HG02981 (cell line): ENCODE measurements around the gene SLC16A7.
A peak's percentile ranks its signal among the peaks of the same experiment; 100 is the strongest.
"Not testable (repeated sequence)": the region's sequence is repeated elsewhere in the genome, so short reads cannot be mapped to it uniquely, and the experiment has no call there.

Experiments used
- ATAC-seq: cut with Tn5 transposase; IDR thresholded peaks from one replicate; pipeline ENCODE4 v1.9.1; 2021; ENCODE audit warnings: mild to moderate bottlenecking, moderate library complexity; ENCODE audit not compliant: unreplicated experiment

SLC16A7 gene

DNA sequence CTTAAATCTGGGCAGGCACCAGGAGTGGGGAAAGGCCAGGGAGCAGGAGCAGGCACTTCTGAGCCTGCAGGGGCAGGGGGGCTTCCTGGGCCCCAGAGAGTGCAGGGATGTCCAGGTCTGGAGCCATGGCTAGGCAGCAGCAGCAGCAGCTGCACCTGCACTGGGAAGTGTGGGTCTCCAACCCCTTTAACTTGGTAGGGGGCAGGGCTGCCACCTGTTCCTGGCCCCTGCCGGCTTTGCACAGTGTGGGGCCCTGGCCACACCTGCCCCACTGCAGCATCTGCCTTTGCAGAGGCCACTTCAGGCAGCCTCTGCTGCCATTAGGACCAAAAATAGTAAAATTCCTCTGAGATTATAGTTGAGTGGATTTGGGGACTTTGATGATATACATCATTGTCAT is 138.5 kb downstream of the SLC16A7 start:
- ATAC-seq = no peak

DNA sequence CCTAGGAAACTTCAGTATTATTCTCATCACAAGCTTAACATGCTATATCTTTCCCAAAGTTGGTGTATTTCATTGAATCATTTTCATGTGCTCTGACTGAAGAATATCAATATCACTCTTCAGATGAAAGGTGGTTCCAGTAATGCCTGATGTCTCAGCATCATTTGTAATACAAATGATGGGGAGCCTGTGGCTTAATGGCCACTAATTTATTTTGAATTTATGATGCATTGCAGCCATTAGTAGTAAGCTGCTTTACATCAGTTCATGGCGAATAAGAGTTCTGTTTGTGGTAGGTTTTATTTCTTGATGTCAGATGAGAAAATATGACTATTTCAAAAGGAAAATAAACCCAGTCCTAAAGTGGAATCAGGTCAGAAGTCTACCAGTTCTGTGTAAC is 139.4 kb downstream of the SLC16A7 start:
- ATAC-seq = no peak

DNA sequence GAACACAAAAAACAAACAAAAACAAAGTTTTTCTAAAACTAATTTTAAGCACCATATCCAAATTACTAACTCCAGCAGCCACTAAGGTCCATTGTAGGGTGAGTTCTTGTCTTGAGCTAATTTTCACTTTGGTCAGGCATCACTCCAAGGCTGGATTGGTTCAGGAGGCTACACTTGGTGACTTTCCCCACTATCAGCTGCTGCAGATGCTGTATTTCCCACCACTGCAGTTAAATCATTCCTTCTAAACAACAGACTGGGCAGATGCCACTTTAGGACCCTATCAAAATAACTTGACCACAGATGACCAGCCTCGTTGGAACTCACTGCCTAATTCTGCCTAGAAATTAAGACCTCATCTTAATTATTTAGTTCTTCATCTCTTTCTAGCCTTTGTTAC is 140.5 kb downstream of the SLC16A7 start:
- no peak for ATAC-seq

DNA sequence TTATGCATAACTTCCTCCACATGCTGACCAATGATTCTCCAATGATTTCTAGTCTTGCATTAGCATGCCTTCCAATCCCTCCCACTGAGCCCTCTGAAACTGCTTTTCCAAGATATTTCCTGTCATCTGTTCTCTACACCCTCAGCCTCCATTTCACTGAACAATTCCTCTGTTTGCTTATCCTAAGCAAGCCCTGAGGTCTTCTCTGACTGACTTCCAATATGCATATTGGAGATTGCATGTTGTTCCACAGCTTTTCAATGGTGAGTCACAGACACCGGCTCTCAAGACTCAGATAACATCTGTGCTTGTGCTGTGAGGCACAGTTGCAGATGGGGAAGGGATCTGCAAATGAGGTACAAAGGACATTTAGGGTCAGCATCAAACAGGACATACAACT is 141.0 kb downstream of the SLC16A7 start:
- ATAC-seq = no peak

DNA sequence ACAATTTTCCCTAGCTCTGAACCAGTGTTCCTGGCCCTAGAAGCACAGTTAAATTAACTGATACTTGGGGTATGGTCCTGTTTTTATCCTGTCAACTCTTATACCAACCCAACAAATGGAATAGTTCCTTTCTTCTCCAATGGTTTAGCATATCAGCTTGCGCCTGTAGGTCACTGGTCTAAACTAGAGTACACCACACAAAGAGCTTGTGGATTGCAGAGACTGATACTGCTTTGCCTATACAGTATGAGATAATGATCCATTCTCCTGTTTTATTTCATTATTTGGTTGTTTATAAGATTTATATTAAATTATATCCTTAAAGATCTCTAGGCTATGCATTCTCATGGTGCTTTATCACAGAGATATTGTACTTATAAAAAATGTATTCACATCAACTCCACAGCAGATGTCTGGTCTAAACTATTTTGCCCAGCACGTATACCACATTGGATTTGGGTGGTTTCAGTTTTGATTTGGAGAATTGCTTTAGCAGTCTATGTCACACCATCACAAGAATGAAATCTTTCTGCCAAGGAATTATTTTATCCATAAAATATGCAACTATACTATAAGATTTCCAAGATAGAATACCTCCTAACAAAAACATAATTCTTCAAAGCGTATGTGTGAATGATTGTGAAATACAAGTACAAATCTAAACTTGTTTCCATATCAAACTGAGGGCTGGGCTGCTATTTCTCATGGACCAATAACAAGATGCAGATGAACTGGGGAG is 142.1 kb downstream of the SLC16A7 start:
- no peak for ATAC-seq

DNA sequence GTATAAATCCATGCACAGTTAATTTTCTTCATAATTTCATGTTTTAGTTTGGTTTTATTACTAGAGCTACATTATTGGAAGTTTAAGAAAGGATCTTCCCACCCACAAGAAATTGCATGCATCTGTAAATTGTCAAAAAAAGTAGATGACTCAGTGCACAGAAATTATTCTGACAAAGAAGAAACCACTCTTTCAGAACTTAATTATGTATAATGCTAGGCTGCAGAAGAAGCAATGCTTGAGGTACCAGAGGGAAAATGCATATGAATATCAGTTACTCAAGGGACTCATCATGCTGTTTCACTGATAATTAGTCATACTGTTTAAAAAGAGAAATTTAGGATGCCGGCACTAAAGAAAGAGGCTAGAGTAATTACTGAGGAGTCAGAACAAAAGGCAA is 147.0 kb downstream of the SLC16A7 start:
- no peak for ATAC-seq

DNA sequence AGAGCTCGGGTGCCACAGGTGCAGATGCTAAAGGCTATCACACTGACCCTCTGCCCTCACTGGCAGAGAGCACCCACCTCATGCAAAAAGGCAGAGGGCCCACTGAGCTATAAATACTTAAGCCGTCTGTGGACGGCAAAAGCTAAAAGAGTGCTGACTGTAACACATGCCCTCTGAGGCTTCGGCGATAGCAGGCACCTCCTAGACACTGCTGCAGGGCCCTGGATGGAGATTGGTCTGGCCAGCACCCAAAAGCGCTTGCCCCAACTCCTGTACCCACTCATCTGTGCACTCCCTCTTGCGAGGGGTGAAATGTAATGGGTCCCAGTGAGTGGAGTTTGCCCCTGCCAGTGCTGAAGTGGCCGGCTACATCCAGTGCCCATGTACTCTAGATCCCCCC is 148.7 kb downstream of the SLC16A7 start:
- ATAC-seq = no peak

DNA sequence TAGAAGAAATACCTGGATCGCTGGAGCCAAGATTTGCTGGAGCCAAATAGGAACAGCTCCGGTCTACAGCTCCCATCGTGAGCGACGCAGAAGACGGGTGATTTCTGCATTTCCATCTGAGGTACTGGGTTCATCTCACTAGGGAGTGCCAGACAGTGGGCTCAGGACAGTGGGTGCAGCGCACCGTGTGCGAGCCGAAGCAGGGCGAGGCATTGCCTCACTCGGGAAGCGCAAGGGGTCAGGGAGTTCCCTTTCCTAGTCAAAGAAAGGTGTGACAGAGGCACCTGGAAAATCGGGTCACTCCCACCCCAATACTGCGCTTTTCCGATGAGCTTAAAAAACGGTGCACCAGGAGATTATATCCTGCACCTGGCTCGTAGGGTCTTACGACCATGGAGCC is 155.3 kb downstream of the SLC16A7 start:
- not testable (repeated sequence) for ATAC-seq

DNA sequence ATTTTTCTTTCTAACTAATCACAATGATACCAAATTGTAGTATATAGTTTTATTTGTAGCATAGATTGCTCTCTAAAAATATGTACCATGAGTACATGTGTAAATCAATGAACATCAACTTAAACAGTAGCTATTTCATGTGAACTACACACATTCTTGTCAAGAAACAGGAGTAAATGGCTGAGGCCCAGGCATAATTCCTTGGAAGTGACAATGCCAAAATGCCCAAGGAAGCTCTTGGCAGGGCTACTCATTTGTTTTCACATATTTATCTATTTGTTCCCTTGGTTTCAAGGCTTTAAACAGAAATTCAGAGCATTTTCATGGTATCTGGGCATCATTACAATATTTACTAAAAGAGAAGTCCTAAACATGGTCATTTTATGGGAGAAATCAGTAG is 165.7 kb downstream of the SLC16A7 start:
- no peak for ATAC-seq

DNA sequence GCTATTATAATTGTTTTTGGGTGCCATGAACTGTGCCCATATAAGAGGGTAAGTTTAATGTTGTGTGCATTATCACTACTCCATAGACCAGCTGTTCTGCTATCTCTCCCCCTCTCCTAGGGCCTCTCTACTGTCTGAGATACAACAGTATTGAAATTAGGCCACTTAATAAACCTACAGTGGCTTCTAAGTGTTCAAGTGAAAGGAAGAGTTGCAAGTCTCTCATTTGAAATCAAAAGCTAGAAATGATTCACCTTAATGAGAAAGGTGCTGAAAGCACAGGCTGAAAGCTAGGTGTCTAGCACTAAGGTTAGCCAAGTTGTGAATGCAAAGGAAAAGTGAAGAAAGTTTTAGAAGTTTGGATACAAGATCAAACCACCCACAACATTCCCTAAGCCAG is 168.0 kb downstream of the SLC16A7 start:
- peak; percentile 61 for ATAC-seq

DNA sequence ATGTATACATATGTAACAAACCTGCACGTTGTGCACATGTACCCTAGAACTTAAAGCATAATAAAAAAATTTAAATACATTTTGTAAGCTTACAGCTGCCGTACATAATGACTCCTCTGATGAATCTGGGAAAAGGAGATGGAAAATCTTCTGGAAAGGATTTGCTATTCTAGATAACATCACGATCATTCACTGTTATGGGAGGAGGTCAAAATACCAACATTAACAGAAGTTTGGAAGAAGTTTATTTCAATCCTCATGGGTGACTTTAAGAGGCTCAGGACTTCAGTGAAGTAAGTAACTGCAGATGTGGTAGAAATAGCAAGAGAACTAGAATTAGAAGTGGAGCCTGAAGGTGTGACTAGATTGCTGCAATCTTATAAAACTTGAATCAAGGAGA is 172.2 kb downstream of the SLC16A7 start:
- no peak for ATAC-seq

DNA sequence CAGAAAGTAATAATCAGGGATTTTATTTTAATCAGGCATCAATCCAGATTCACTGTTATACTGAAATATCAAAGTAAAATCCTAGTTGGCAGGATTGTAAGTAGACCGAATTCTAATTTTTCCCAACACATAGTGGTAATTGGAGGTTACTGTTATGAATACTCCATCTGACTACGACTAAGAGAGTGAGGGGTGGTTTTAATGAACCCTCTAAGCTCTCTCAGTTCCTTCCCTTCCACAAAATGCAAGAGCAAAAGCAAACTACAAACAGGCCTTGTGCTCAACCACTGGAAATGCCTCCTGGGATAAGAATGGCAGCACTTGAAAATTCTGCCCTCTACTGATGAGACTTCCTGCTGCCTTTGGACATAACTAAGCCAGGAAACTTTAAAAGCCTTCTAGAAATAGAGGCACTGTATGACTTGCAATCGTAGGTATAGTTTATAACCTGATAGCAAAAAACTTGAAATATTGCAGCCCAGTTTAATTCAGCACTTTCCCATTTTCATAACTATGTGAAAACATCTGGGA is 184.8 kb downstream of the SLC16A7 start:
- ATAC-seq = no peak

DNA sequence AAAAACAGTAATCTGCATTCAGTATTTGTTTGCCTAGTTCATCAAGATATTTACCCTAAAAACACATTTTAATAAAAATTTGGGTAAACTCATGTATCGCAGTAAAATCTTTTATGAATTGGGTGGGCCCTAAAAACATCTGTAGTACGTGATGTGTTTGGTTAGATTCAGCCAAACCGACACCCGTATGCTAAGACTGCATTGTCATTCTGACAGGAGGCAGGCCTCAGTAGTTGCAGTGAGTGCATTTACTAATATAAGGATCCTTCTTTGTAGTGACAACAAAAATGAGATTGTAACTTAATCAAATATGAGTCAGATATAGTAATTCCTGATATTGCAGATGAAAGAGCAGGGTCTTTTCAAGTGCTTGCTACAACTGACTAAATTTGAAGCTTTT is 191.8 kb downstream of the SLC16A7 start:
- ATAC-seq = no peak

DNA sequence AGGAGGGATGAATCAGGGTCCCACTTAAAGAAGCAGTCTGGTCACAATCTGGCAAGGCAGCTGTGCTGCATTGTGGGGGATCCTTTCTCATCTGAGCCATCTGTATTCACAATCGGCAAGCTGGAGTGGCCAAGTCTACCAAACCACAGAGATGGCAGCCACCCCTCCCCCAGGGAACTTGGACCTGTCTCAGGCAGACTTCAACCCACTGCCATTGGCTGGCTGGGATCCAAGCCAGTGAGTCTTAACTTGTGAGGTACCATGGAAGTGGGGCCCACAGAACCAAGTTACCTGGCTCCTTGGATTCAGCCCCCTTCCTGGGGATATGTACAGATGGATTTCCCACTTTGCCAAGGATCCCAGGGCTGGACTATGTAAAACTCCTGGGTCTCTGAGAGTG is 196.8 kb downstream of the SLC16A7 start:
- ATAC-seq = no peak

DNA sequence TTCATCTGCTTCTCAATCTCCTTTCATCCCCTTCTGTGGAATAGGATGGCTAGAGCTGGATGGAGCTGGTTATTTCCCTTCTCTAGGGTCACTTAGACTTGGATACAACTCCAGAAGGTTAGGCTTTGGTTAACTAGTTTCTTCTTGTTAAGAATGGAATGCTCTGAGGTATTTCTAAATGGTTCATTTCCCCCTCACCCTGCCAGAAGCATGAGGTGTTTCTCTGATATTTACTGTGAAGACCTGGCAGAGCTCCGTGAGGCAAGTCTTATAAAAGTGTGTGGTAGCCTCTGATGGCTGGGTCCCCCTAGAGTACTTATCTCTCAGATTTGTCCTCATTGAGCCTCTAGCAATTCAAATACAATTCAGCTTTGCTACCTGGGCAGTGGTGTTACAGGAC is 207.9 kb downstream of the SLC16A7 start:
- ATAC-seq = no peak

DNA sequence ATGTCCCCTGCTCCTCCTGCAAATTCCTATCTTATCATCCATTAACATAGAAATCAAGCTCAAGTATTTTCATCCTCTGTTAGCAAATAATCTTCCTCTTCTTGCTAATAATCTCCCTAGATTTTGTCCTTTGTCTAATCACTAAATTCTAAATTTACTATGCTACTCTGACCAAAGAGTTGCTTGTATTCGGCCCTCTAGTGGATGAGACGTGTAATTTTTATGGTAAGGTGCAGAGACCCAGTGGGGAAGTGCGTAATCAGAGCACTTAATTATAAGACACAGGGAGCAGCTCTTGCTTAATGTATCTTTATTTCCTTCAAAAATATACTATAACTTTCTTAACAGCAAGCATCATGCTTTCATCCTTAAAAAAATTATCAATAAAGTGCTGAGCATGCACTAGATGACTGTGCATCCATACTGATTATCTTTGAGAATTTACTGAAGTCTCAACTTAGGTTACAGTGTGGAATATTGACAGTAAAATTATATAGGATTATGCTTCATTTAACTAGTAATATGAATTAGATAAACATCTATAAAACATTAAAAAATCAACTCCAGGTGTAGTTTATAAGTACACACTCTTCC is 212.6 kb downstream of the SLC16A7 start:
- peak; percentile 88 for ATAC-seq

DNA sequence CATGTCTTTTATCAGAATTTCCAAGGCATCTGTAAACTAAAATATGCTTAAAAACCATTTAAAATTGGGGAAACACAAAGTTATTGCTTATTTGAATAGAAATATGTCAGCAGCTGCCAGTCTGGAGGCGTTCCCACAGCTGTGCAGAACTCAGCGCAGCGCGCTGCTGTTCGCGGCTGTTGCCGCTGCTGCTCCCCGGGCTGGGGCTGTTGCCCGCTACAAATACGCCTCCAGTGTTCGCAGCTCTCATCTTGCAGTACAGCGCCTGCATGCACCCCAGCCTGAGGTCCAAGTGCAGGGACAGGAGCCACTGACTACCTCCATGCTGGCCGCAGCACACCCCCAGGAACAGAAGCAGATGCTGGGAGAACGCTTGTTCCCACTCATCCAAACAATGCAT is 216.2 kb downstream of the SLC16A7 start:
- no peak for ATAC-seq

DNA sequence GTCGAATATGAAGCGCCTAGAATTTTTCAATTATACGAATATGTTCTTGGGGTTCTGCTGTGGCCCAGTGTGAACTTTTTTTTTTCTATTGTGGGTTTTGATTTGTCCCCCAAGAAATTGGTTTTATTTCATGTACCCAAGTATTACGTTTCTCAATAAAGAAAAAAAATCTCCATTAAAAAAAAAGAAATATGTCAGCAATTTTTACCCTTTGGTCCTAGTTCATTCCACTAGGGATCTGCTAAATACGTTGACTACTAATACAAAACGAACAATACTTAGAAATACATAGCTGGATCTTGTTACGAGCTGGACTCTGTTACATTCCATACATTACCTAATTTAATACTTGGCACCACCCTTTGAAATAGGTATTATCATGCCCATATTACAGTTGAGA is 216.9 kb downstream of the SLC16A7 start:
- no peak for ATAC-seq

DNA sequence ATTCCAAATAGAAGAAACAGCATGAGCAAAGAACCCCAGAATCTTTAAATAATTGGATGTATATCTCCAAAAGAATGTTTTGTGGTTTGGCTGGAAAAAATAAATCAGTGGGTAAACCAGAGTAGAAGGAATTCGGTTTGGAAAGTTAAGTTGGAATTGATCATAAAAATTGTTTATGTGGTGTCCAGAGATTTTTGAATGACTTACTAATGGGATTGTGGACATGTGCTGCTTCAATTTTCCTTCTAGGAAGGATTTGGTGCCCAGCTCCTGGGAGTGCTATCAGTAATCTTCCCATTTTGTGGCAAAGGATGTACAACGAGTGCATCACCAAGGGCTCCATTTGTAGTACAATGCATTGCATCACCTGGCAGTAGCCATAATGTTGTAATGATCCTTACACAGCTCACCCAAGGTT is 224.8 kb downstream of the SLC16A7 start:
- no peak for ATAC-seq

DNA sequence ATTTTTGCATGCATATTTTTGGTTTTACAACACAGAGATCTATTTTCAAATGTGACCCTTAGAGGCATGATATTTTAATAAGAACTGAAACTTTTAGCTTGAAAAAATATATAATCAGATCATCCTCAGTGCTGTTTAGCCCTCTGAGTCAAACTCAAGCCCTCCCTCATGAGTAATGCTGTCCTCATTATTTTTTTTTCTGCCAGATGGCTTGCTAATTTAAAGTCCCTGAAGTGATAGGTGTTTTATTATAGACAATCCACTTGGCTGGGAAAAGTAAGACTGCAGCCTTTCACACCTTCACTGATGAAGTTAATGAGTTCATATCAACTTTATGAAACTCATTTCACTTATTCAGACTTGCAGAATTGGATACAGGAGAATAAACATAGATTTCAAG is 227.7 kb downstream of the SLC16A7 start:
- ATAC-seq = no peak

DNA sequence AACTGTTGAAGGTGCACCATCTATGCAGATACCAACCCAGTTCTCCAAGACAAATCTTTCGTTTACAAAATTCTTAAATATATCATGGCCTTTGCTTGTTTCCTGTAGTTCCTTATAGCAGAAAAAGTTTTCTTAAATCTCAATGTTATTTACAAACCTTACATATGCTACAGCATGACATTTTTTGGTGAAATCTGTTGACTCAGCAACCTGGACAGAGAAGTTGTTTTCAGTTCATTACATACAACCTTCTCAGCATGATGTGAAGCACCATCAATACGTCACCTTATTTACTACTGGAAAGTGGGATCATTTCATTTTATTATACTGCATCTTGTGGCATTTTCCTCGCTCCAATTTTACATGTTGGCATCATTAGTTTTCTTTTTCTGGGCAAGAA is 231.9 kb downstream of the SLC16A7 start:
- no peak for ATAC-seq

DNA sequence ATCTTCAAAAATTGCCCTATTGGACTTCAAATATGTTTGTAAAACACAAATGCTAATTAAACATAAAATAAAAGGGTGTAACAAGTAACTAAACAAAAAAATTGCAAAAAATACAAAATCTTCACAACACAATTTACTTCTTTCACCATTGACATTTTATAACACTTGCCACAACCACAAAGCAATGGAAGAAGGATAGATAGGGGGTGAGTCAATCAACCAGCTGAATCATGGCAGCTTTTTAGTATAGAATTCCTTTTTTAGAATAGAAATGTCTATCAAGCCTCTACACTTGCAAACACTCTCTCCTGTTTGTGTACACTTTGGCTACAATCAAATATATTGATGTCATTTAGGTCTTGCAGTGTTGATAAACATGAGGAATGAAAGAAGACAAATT is 232.7 kb downstream of the SLC16A7 start:
- ATAC-seq = no peak

DNA sequence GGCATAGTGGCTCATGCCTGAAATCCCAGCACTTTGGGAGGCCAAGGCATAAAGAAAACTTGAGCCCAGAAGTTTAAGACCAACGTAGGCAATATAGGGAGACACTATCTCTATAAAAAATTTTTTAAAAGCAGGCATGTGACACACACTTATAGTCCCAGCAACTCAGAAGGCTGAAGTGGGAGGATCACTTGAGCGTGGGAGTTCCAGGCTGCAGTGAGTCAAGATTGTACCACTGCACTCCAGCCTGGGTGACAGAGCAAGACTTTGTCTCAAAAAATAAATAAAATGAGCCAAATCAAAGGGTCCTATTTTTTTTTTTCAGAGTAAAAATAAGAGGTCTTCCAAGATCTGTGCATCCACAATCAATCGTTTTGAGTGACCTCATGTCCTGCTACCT is 237.6 kb downstream of the SLC16A7 start:
- ATAC-seq = no peak
